GM12878 (cell line): ENCODE data around the gene REM2. TPM values are rescaled to one million over a fixed set of nuclear protein-coding genes. Genes with fewer than 3 reads are reported as not detected.

Experiments
- ATAC-seq: fragments of 200-7000 bp; cut with Tn5 transposase; 3 replicates; pipeline ENCODE4 v1.9.1; 2020; ENCODE audit warnings: mild to moderate bottlenecking, moderate library complexity
- BruUV-seq: library from RNA; stranded (reverse); fragments of 400-500 nt; replicated peaks from 2 replicates; lab custom pipeline; 2021; lab: Mats Ljungman, UMichigan
- CTCF ChIA-PET: fragments of 300-600 bp; sonication (Branson Sonifier 250); formaldehyde crosslinking; extraction: SDS; loops from one replicate; lab custom pipeline; 2021; ENCODE audit warnings: inconsistent platforms; lab: Yijun Ruan, JAX
- POLR2A ChIA-PET: fragments of 350-600 bp; formaldehyde crosslinking; extraction: SDS; loops from one replicate; lab custom pipeline; 2021; ENCODE audit warnings: inconsistent platforms; lab: Charles Lee
- RAD21 ChIA-PET: fragments of 300-600 bp; sonication (Branson Sonifier 250); formaldehyde crosslinking; loops from one replicate; lab custom pipeline; 2023; ENCODE audit warnings: antibody characterized with exemption; ENCODE audit not compliant: unreplicated experiment; lab: Charles Lee
- SMC1A ChIA-PET: fragments of 300-600 bp; sonication (Branson Sonifier 250); formaldehyde crosslinking; loops from one replicate; lab custom pipeline; 2023; ENCODE audit not compliant: unreplicated experiment, uncharacterized antibody; lab: Charles Lee
- DNase-seq: peaks from one replicate; pipeline ENCODE4 v3.0.0-alpha.2; 2011; ENCODE audit warnings: low read depth, low spot score
- FAIRE-seq: peaks from 3 replicates; lab custom pipeline; 2011; peaks lifted over from hg19 to GRCh38; lab: Jason Lieb, UNC
- H2AFZ ChIP-seq: 2 replicates; pipeline ENCODE4 v1.6.0; 2011; ENCODE audit warnings: low read depth, low read length, control low read depth; ENCODE audit not compliant: control insufficient read depth
- H3K27ac ChIP-seq: 2 replicates; pipeline ENCODE4 v1.5.1; 2011; ENCODE audit warnings: control low read depth; ENCODE audit not compliant: control insufficient read depth, insufficient read depth
- H3K27me3 ChIP-seq, 2 experiments: replicated peaks in 1 of 2; 2 replicates each; pipeline versions ENCODE4 v1.6.0 to v1.6.1; 2011; ENCODE audit warnings: low read length in 1 of 2; ENCODE audit not compliant: control insufficient read depth in 2 of 2, insufficient read depth in 2 of 2
- H3K36me3 ChIP-seq, 2 experiments: 2 replicates each; pipeline ENCODE4 v1.5.1; 2011; ENCODE audit warnings: low read length in 1 of 2; ENCODE audit not compliant: control insufficient read depth in 2 of 2, insufficient read depth in 2 of 2
- H3K4me1 ChIP-seq: 2 replicates; pipeline ENCODE4 v1.6.1; 2011; ENCODE audit warnings: mild to moderate bottlenecking, low read length, moderate library complexity, mixed read lengths; ENCODE audit not compliant: control insufficient read depth, insufficient read depth
- H3K4me2 ChIP-seq: 2 replicates; pipeline ENCODE4 v1.6.0; 2011; ENCODE audit warnings: control low read depth; ENCODE audit not compliant: control insufficient read depth, insufficient read depth
- H3K4me3 ChIP-seq: fragments of 200-600 bp; sonication (generic); 2 replicates; pipeline ENCODE4 v1.5.1; 2016
- H3K79me2 ChIP-seq: 2 replicates; pipeline ENCODE4 v1.6.0; 2011; ENCODE audit warnings: low read length; ENCODE audit not compliant: control insufficient read depth, insufficient read depth
- H3K9ac ChIP-seq: 2 replicates; pipeline ENCODE4 v1.8.0; 2011; ENCODE audit warnings: low read length, control low read depth, mixed read lengths; ENCODE audit not compliant: control insufficient read depth, insufficient read depth
- H3K9me3 ChIP-seq: replicated peaks from 3 replicates; pipeline ENCODE4 v1.5.1; 2011; ENCODE audit warnings: mild to moderate bottlenecking, low read length; ENCODE audit not compliant: control insufficient read depth, insufficient read depth
- H4K20me1 ChIP-seq: 2 replicates; pipeline ENCODE4 v1.6.0; 2011; ENCODE audit not compliant: control insufficient read depth, insufficient read depth
- CBX5 ChIP-seq: sonication (generic); IDR thresholded peaks from 2 replicates; pipeline ENCODE4 v1.6.1; 2016; ENCODE audit warnings: low read depth, moderate library complexity, mild to moderate bottlenecking, inconsistent platforms
- ESRRA ChIP-seq: IDR thresholded peaks from 2 replicates; pipeline ENCODE4 v1.6.1; 2012; ENCODE audit warnings: mild to moderate bottlenecking, low read length, improper control_type of control experiment
- EZH2 ChIP-seq: IDR thresholded peaks from 2 replicates; pipeline ENCODE4 v1.6.1; 2012; ENCODE audit warnings: low read depth, mild to moderate bottlenecking, control low read depth, inconsistent platforms, low read length, borderline replicate concordance; ENCODE audit not compliant: control insufficient read depth
- JUND ChIP-seq: IDR thresholded peaks from 2 replicates; pipeline ENCODE4 v1.6.1; 2012; ENCODE audit warnings: low read depth, mild to moderate bottlenecking, low read length, improper control_type of control experiment, moderate library complexity
- KLF5 ChIP-seq: fragments of 450-650 bp; IDR thresholded peaks from 2 replicates; pipeline ENCODE4 v1.6.1; 2014; ENCODE audit warnings: mild to moderate bottlenecking; ENCODE audit not compliant: partially characterized antibody
- MEF2A ChIP-seq: IDR thresholded peaks from 2 replicates; pipeline ENCODE4 v1.6.1; 2011; ENCODE audit warnings: low read depth, mild to moderate bottlenecking, low read length, moderate library complexity; ENCODE audit not compliant: insufficient read depth
- MYB ChIP-seq: fragments of 150-350 bp; IDR thresholded peaks from 2 replicates; pipeline ENCODE4 v1.6.1; 2014; ENCODE audit warnings: mild to moderate bottlenecking, low read depth, low read length, borderline replicate concordance
- NBN ChIP-seq: fragments of 450-650 bp; IDR thresholded peaks from 2 replicates; pipeline ENCODE4 v1.6.1; 2016
- PAX8 ChIP-seq: fragments of 450-650 bp; IDR thresholded peaks from 2 replicates; pipeline ENCODE4 v1.6.1; 2017; ENCODE audit warnings: mild to moderate bottlenecking, moderate library complexity
- POLR2AphosphoS5 ChIP-seq: IDR thresholded peaks from 2 replicates; pipeline ENCODE4 v1.6.1; 2011; ENCODE audit warnings: mild to moderate bottlenecking, low read length, inconsistent platforms
- SIN3A ChIP-seq: IDR thresholded peaks from 2 replicates; pipeline ENCODE4 v1.6.1; 2012; ENCODE audit warnings: low read depth, low read length, improper control_type of control experiment
- SMARCA5 ChIP-seq: fragments of 450-650 bp; IDR thresholded peaks from 2 replicates; pipeline ENCODE4 v1.6.1; 2017; ENCODE audit warnings: mild to moderate bottlenecking
- SPI1 ChIP-seq: IDR thresholded peaks from 2 replicates; pipeline ENCODE4 v1.6.1; 2011; ENCODE audit warnings: low read depth, mild to moderate bottlenecking, low read length, moderate library complexity, borderline replicate concordance; ENCODE audit not compliant: insufficient read depth
- ZNF24 ChIP-seq: fragments of 450-650 bp; IDR thresholded peaks from 2 replicates; pipeline ENCODE4 v1.6.1; 2017; ENCODE audit warnings: antibody characterized with exemption, mild to moderate bottlenecking
- WGBS: methylation state at CpG from one replicate; pipeline ENCODE4 v1.1.6; 2016; ENCODE audit warnings: low lambda C conversion rate; ENCODE audit not compliant: insufficient replicate concordance, insufficient coverage; ENCODE audit errors: missing lambda C conversion rate; 5-methylcytosine and 5-hydroxymethylcytosine counted together
- in situ Hi-C: fragments of 300-500 bp; cut with MboI; formaldehyde crosslinking; loops from 9 replicates; pipeline ENCODE4 v1.14.3; 2018; ENCODE audit warnings: mixed read lengths
- intact Hi-C: fragments of 100-400 bp; cut with micrococcal nuclease; formaldehyde crosslinking; loops from one replicate; pipeline ENCODE4 v1.14.2; 2022; ENCODE audit not compliant: unreplicated experiment
- polyA plus RNA-seq, 11 experiments: library from polyadenylated mRNA; depleted of rRNA in 4 of 11; unstranded in 6 of 11; stranded (reverse) in 5 of 11; fragments of >200 nt; fragmentation: Nextera tagmentation in 4 of 11; fragmentation: Illumina TruSeq in 1 of 11; extraction: Ambion mirVana in 4 of 11; extraction: Trizol in 1 of 11; gene quantifications; 1 replicate in 1 of 11; 2 replicates in 10 of 11; pipeline versions ENCODE4 v1.2.1 to v1.2.3, GENCODE V29; 2011 to 2016; ENCODE audit warnings: inconsistent platforms in 2 of 11, missing spikeins in 2 of 11, low read depth in 1 of 11
- total RNA-seq, 4 experiments: library from RNA; depleted of rRNA in 3 of 4; stranded (reverse); fragments of >200 nt in 3 of 4; fragmentation: Illumina TruSeq in 1 of 4; extraction: Trizol in 1 of 4; gene quantifications; 2 replicates each; pipeline versions ENCODE4 v1.2.1 to v1.2.3, GENCODE V29; 2013 to 2021
- TF ChIP-seq, protein P1 (sequence below): fragments of 450-650 bp; IDR thresholded peaks from 2 replicates; pipeline ENCODE4 v1.6.1; 2017; ENCODE audit warnings: low read depth, mild to moderate bottlenecking, moderate library complexity
- TF ChIP-seq, protein P2 (sequence below): fragments of 450-650 bp; IDR thresholded peaks from 2 replicates; pipeline ENCODE4 v1.6.1; 2017; ENCODE audit warnings: mild to moderate bottlenecking, low read depth, inconsistent platforms; ENCODE audit not compliant: poor library complexity, severe bottlenecking
- TF ChIP-seq, protein P3 (sequence below): IDR thresholded peaks from 2 replicates; pipeline ENCODE4 v1.6.1; 2012; ENCODE audit warnings: low read depth, low read length, improper control_type of control experiment

REM2 gene
- total and polyA plus RNA-seq, 10 of the 15 experiments (the other 5 are each of a cell fraction or from before 2014, with no cell fraction given) = 0.27 to 1.5 (median 0.83) TPM

DNA sequence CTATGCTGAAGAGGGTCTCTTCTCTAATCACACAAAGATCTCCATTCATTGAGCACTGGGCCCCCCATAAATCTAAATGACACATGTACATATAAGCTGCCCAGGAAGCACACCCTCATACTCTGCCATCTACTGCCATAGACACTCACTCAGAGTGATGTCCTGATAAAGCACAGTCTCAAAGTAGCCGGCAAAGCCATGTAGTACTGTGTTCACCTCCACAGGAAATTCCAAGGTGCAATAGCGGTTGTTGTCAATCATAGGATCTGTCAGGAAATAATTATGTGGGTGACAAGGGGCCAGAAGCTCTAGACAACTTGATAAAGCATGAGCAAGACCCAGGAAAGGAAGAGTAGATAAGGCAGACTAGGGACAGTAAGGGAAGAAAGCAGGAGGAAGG lies 39.3 kb downstream of the REM2 start (continued):
- TF ChIP-seq, protein P1, sequence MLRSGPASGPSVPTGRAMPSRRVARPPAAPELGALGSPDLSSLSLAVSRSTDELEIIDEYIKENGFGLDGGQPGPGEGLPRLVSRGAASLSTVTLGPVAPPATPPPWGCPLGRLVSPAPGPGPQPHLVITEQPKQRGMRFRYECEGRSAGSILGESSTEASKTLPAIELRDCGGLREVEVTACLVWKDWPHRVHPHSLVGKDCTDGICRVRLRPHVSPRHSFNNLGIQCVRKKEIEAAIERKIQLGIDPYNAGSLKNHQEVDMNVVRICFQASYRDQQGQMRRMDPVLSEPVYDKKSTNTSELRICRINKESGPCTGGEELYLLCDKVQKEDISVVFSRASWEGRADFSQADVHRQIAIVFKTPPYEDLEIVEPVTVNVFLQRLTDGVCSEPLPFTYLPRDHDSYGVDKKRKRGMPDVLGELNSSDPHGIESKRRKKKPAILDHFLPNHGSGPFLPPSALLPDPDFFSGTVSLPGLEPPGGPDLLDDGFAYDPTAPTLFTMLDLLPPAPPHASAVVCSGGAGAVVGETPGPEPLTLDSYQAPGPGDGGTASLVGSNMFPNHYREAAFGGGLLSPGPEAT = no peak
- no peak for TF ChIP-seq NBN

DNA sequence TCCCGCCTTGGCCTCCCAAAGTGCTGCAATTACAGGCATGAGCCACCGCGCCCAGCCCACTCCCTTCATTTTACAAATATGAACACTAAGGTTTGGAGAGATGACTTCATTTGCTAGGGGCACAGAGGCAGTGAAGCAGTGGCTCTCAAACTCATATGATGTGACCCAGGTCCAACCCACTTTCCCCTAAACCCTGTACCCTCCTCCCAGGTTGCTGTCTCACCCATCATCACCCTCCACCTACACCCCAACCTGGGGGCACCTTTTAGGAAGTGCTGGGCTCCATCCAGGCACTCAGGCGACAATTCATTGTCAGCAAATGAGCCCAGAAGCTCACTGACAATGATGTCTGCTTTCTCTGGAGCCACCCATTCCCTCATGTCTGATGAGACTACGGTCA lies 40.7 kb downstream of the REM2 start:
- intact Hi-C loops = no loop called here
- FAIRE-seq (no peak), ATAC-seq (no peak), DNase-seq (no peak)
- Histone ChIP-seq H3K9ac (no peak overlapping the region), H3K36me3 (peaks cover 11 to 23% of the 10 kb centered on the region in 2 experiments), H3K4me3 (no peak overlapping the region), H2AFZ (no peak overlapping the region), H4K20me1 (no peaks in the 10 kb centered on the region), H3K9me3 (no peaks in the 10 kb centered on the region), H3K4me2 (no peak overlapping the region), H3K4me1 (peaks cover 24% of the 10 kb centered on the region), H3K27ac (no peak overlapping the region), H3K79me2 (peaks cover 21% of the 10 kb centered on the region), H3K27me3 (no peaks in the 10 kb centered on the region)
- ChIA-PET RAD21 (no interaction called here), POLR2A (no interaction called here), CTCF (no interaction called here), SMC1A (no interaction called here)
- WGBS = 99% methylated on average over 5 of the region's 5 CpGs
- in situ Hi-C loops = no loop called here
- no TSS peak for BruUV-seq
- TF ChIP-seq KLF5 = no peak
- TF ChIP-seq MEF2A = no peak
- TF ChIP-seq ZNF24 = no peak
- TF ChIP-seq PAX8 = no peak
- no peak for TF ChIP-seq EZH2
- TF ChIP-seq JUND = no peak
- TF ChIP-seq, protein P2, sequence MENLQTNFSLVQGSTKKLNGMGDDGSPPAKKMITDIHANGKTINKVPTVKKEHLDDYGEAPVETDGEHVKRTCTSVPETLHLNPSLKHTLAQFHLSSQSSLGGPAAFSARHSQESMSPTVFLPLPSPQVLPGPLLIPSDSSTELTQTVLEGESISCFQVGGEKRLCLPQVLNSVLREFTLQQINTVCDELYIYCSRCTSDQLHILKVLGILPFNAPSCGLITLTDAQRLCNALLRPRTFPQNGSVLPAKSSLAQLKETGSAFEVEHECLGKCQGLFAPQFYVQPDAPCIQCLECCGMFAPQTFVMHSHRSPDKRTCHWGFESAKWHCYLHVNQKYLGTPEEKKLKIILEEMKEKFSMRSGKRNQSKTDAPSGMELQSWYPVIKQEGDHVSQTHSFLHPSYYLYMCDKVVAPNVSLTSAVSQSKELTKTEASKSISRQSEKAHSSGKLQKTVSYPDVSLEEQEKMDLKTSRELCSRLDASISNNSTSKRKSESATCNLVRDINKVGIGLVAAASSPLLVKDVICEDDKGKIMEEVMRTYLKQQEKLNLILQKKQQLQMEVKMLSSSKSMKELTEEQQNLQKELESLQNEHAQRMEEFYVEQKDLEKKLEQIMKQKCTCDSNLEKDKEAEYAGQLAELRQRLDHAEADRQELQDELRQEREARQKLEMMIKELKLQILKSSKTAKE = no peak
- no peak for TF ChIP-seq SIN3A
- TF ChIP-seq SPI1 = no peak
- no peak for TF ChIP-seq MYB
- TF ChIP-seq ESRRA = no peak
- TF ChIP-seq, protein P3, sequence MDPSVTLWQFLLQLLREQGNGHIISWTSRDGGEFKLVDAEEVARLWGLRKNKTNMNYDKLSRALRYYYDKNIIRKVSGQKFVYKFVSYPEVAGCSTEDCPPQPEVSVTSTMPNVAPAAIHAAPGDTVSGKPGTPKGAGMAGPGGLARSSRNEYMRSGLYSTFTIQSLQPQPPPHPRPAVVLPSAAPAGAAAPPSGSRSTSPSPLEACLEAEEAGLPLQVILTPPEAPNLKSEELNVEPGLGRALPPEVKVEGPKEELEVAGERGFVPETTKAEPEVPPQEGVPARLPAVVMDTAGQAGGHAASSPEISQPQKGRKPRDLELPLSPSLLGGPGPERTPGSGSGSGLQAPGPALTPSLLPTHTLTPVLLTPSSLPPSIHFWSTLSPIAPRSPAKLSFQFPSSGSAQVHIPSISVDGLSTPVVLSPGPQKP = no peak
- no peak for TF ChIP-seq CBX5
- TF ChIP-seq POLR2AphosphoS5 = no peak
- TF ChIP-seq SMARCA5 = no peak
